Thymus (tissue), 11 donors: ENCODE measurements around the gene ILF3. TPM values are rescaled to one million over a fixed set of nuclear protein-coding genes. Genes with fewer than 3 reads are reported as not detected.
A peak's percentile ranks its signal among the peaks of the same experiment; 100 is the strongest.

Experiments used
- DNase-seq, 9 donors: peaks; one replicate each; pipeline ENCODE4 v3.0.0-alpha.2; 2013; ENCODE audit warnings: low spot score in 9 of 9, low read depth in 6 of 9, missing footprints in 1 of 9
- H3K27ac ChIP-seq, 2 donors: one replicate each; pipeline ENCODE4 v1.5.1; 2013; ENCODE audit warnings: control low read depth in 1 of 2, low read depth in 1 of 2, low read length in 1 of 2, mild to moderate bottlenecking in 1 of 2, moderate library complexity in 1 of 2
- H3K27me3 ChIP-seq, 2 donors: one replicate each; pipeline ENCODE4 v1.5.1; 2013; ENCODE audit warnings: low read length in 1 of 2; ENCODE audit not compliant: control insufficient read depth in 2 of 2, insufficient read depth in 1 of 2
- H3K36me3 ChIP-seq, 2 donors: one replicate each; pipeline ENCODE4 v1.5.1; 2013; ENCODE audit warnings: low read length in 1 of 2, mild to moderate bottlenecking in 1 of 2, moderate library complexity in 1 of 2; ENCODE audit not compliant: control insufficient read depth in 2 of 2, insufficient read depth in 2 of 2
- H3K4me1 ChIP-seq, 2 donors: one replicate each; pipeline ENCODE4 v1.5.1; 2013; ENCODE audit warnings: low read length in 2 of 2; ENCODE audit not compliant: control insufficient read depth in 2 of 2, insufficient read depth in 2 of 2
- H3K4me3 ChIP-seq, 2 donors: one replicate each; pipeline ENCODE4 v1.5.1; 2013; ENCODE audit warnings: low read length in 2 of 2, control low read depth in 1 of 2, mild to moderate bottlenecking in 1 of 2
- H3K9me3 ChIP-seq, 2 donors: one replicate each; pipeline ENCODE4 v1.5.1; 2013; ENCODE audit warnings: low read length in 1 of 2, mild to moderate bottlenecking in 1 of 2; ENCODE audit not compliant: control insufficient read depth in 2 of 2, insufficient read depth in 1 of 2
- WGBS: extraction: QIAGEN DNeasy Blood & Tissue Kit; methylation state at CpG from one replicate; pipeline ENCODE4 v1.1.7; 2013; 5-methylcytosine and 5-hydroxymethylcytosine counted together
- polyA plus RNA-seq: library from polyadenylated mRNA; stranded (reverse); fragments of 200-250 nt; gene quantifications from one replicate; pipeline ENCODE4 v1.2.3, GENCODE V29; 2013
- total RNA-seq: library from RNA; stranded (reverse); fragments of 120-200 nt; gene quantifications from one replicate; pipeline ENCODE4 v1.2.4, GENCODE V29; 2013
- donor health status: healthy.

The ILF3 gene
- total and polyA plus RNA-seq, 2 donors = 60.7 to 185 TPM

DNA sequence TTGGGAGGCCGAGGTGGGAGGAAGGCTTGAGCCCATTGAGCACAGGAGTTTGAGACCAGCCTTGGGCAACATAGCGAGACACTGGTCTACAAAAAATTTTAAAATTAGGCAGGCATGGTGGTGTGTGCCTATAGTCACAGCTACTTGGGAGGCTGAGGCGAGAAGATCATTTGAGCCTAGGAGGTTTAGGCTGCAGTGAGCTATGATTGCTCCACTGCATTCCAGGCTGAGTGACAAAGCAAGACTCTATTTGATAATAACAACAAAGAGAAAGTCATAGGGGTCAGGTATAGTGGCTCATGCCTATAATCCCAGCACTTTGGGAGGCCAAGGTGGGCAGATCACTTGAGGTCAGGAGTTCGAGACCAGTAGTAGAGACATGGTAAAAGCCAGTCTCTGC is 33.4 kb upstream of the ILF3 start:
- Histone ChIP-seq H3K9me3 (no peaks in the 10 kb centered on the region), H3K36me3 (peaks cover 15 to 24% of the 10 kb centered on the region in 2 donors), H3K27me3 (no peaks in the 10 kb centered on the region), H3K4me3 (no peak overlapping the region), H3K4me1 (peaks cover 0 to 9% of the 10 kb centered on the region in 2 donors), H3K27ac (no peak overlapping the region)
- DNase-seq = no peak
- 98% methylated on average over 4 of the region's 4 CpGs for WGBS

DNA sequence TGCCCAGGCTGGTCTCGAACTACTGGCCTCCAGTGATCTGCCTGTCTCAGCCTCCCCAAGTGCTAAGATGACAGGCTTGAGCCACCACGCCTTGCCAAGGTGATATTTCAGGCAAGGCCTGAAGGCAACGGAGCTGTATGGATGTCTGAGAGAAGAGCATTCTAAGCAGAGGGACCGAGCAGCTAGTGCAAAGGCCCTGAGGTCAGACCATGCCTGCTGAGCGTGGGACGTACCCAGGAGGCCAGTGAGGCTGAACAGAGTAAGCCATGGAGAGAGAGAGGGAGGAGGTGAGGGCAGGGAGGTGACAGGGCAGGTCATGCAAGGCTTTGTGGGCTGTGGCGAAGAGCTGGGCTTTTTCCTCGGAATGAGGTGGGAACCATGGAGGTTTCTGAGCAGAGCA is 32.2 kb upstream of the ILF3 start:
- H3K36me3 ChIP-seq = peaks cover 23 to 27% of the 10 kb centered on the region in 2 donors
- H3K27ac ChIP-seq = no peak overlapping the region
- WGBS = 99% methylated on average over 8 of the region's 8 CpGs
- peaks cover 0 to 9% of the 10 kb centered on the region in 2 donors for H3K4me1 ChIP-seq
- DNase-seq = no peak
- H3K4me3 ChIP-seq = no peak overlapping the region
- H3K9me3 ChIP-seq = no peaks in the 10 kb centered on the region
- no peaks in the 10 kb centered on the region for H3K27me3 ChIP-seq

DNA sequence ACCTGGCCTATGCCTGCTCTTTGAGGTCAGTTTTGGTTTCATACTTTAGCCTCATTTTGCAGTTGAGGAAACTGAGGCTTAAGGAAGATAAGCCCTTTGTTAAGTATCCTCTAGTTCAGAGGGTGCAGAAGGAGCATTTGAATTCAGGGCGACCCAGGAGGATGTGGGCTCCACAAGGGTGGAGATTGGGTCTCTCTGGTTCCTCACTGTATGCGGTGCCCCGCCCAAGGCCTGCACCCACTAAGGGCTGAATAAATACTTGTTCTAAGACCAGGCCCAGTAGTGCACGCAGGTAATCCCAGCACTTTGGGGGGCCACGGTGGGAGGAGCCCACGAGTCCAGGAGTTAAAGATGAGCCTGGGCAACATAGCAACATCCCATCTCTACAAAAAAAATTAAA is 29.6 kb upstream of the ILF3 start:
- Histone ChIP-seq H3K4me3 (no peak overlapping the region), H3K9me3 (no peaks in the 10 kb centered on the region), H3K4me1 (peaks cover 0 to 9% of the 10 kb centered on the region in 2 donors), H3K27me3 (no peaks in the 10 kb centered on the region), H3K27ac (no peak overlapping the region), H3K36me3 (peaks cover 28 to 36% of the 10 kb centered on the region in 2 donors)
- 95% methylated on average over 6 of the region's 6 CpGs for WGBS
- DNase-seq = no peak

DNA sequence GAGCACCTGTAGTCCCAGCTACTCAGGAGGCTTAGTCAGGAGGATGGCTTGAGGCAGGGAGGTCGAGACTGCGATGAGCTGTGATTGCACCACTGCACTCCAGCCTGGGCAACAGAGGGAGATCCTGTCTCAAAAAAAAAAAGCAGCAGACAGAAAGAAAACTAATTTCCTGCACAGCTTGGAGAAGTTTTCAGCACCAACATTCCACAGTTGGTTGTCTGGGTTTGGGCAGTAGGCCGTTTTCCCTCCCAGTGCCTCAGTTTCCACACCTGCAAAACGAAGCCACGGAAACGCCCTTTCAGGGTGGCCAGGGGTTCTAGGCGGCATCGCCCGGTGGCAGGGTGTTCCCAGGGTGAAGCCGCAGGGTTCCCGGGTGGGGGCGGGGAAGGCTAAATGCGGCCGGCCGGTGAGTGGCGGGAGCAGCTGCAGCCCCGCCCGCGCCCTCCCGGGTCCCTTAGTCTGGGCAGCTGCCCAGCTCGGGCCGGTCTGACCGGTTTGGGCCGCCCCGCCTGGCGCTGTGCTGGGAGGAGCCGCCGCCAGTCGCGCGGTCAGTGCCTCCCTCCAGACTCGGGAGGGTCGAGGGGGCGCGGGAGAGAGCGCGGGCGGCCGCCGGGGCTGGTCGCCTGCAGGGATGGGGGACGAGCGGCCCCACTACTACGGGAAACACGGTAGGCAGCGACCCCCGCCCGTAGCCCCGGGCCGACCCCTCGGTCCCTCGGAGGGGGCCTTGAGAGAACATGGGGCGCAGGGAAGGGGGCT is 29.0 kb upstream of the ILF3 start, which contains the start of gene SLC44A2:
SLC44A2 (plus strand) TSS at position 551 of the 759 bp plus-strand sequence; CDS start at position 632, 81 bp downstream.
- Histone ChIP-seq H3K36me3 (peaks cover 31% of the 10 kb centered on the region in 2 donors), H3K4me1 (peaks cover 0 to 9% of the 10 kb centered on the region in 2 donors), H3K27me3 (no peaks in the 10 kb centered on the region), H3K4me3 (peak within 1 kb of the TSS; percentile 21 to 22), H3K27ac (peak within 1 kb of the TSS in 1 of 2 donors; percentile 11), H3K9me3 (no peaks in the 10 kb centered on the region)
- 89% methylated on average over 53 of the region's 53 CpGs for WGBS
- no peak for DNase-seq

DNA sequence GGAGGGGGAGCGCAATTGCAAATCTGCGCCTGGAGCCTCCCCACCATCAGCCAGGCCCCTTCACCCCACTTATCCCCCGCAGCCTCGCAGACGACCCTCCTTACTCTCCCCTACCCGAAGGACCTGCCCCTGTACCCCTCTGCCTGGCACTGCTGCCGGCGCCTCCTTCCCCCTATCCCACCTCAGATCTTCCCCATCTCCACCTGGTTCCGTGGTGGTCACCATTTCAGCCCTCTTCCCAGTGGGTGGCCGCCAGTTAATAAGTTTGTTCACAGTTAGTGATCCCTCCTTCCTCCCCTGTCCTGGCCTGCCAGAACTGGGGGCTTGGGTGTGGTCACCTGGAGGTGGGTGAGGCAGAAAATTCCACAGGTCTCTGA is 28.4 kb upstream of the ILF3 start:
- Histone ChIP-seq H3K9me3 (no peaks in the 10 kb centered on the region), H3K4me1 (peaks cover 0 to 9% of the 10 kb centered on the region in 2 donors), H3K27ac (peak overlapping the region in 1 of 2 donors; percentile 11), H3K4me3 (peak overlapping the region; percentile 21 to 22), H3K36me3 (peaks cover 27 to 33% of the 10 kb centered on the region in 2 donors), H3K27me3 (no peaks in the 10 kb centered on the region)
- WGBS = 95% methylated on average over 10 of the region's 10 CpGs
- DNase-seq = no peak

DNA sequence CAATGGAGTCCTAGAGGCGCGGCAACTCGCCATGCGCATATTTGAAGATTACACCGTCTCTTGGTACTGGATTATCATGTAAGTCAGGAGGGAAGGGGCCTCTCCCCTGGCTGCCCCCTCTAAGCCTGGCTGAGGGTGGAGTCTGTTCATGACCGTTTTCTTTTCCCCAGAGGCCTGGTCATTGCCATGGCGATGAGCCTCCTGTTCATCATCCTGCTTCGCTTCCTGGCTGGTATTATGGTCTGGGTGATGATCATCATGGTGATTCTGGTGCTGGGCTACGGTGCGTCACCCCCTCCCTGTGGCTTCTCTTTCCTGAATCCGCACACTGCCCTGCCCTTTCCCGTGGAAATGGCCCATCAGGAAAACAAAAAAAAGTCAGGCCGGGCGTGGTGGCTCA is 22.3 kb upstream of the ILF3 start:
- Histone ChIP-seq H3K27me3 (no peaks in the 10 kb centered on the region), H3K4me3 (no peak overlapping the region), H3K27ac (no peak overlapping the region), H3K4me1 (no peaks in the 10 kb centered on the region), H3K36me3 (peaks cover 61 to 69% of the 10 kb centered on the region in 2 donors), H3K9me3 (peaks cover 0 to 3% of the 10 kb centered on the region in 2 donors)
- WGBS = 96% methylated on average over 14 of the region's 14 CpGs
- no peak for DNase-seq

DNA sequence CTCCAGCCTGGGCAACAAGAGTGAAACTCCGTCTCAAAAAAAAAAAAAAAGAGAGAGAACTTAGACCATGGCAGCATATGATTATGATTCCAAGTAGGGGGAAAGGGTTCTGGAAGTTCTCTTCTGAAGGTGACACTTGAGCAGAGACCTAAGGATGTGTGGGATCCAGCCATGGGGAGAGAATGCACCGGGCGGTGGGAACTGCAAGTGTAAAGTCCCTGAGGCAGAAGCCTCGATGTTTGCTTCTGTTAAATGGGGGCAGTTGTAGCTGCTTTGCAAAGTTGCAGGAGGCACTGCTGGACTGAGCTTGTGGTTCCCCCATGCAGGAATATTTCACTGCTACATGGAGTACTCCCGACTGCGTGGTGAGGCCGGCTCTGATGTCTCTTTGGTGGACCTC is 19.7 kb upstream of the ILF3 start:
- 97% methylated on average over 7 of the region's 7 CpGs for WGBS
- no peak for DNase-seq
- H3K27ac ChIP-seq = no peak overlapping the region
- H3K4me3 ChIP-seq = no peak overlapping the region
- no peaks in the 10 kb centered on the region for H3K4me1 ChIP-seq
- H3K27me3 ChIP-seq = no peaks in the 10 kb centered on the region
- H3K36me3 ChIP-seq = peaks cover 65 to 73% of the 10 kb centered on the region in 2 donors
- peaks cover 0 to 3% of the 10 kb centered on the region in 2 donors for H3K9me3 ChIP-seq

DNA sequence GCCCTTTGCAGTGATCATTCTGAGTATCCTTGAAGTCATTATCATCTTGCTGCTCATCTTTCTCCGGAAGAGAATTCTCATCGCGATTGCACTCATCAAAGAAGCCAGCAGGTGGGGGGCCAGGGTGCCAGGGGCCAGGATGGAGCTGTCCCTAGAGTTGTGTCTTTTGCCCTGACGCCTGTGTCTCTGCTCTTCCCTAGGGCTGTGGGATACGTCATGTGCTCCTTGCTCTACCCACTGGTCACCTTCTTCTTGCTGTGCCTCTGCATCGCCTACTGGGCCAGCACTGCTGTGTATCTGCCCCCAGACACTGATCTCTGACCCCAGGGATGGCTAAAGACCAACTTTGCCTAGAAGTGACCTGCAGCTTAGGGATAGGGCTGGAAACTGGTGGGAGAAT is 19.2 kb upstream of the ILF3 start:
- no peak for DNase-seq
- Histone ChIP-seq H3K9me3 (peaks cover 0 to 3% of the 10 kb centered on the region in 2 donors), H3K4me3 (no peak overlapping the region), H3K36me3 (peaks cover 67 to 71% of the 10 kb centered on the region in 2 donors), H3K27ac (no peak overlapping the region), H3K27me3 (no peaks in the 10 kb centered on the region), H3K4me1 (no peaks in the 10 kb centered on the region)
- WGBS = 98% methylated on average over 6 of the region's 6 CpGs

DNA sequence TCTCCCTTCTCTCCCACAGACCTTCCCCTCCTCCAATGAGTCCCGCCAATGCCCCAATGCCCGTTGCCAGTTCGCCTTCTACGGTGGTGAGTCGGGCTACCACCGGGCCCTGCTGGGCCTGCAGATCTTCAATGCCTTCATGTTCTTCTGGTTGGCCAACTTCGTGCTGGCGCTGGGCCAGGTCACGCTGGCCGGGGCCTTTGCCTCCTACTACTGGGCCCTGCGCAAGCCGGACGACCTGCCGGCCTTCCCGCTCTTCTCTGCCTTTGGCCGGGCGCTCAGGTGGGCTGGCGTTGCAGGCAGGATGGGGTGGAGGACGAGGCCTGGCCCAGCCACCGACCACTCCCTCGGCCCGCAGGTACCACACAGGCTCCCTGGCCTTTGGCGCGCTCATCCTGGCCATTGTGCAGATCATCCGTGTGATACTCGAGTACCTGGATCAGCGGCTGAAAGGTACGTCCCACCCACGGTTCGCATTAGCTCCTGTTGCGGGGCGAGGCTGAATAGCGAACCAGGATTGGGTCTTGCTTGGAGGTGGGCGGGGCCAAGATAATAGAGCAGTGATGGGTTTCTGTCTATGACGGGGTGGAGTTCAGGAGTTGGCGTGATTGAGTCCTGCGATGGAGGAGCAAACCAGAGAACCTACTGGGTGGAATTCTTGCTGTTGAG is 17.7 kb upstream of the ILF3 start:
- H3K9me3 ChIP-seq = peaks cover 0 to 3% of the 10 kb centered on the region in 2 donors
- 98% methylated on average over 37 of the region's 37 CpGs for WGBS
- H3K4me1 ChIP-seq = no peaks in the 10 kb centered on the region
- no peak overlapping the region for H3K4me3 ChIP-seq
- H3K36me3 ChIP-seq = peaks cover 69 to 72% of the 10 kb centered on the region in 2 donors
- no peaks in the 10 kb centered on the region for H3K27me3 ChIP-seq
- DNase-seq = no peak
- no peak overlapping the region for H3K27ac ChIP-seq
